Fibroblast of skin of left biceps (primary cell): Measurements from ENCODE around the gene OR2L5.

Experiments
- DNase-seq, 2 experiments: peaks; one replicate each; pipeline ENCODE4 v3.0.0-alpha.2; 2013; ENCODE audit warnings: low read depth in 2 of 2

The OR2L5 gene

GRCh38 chr1:248013229-248013710 lies at the start of gene OR2L5:
OR2L5 (plus strand) TSS chr1:248013660; CDS start chr1:248021948, 8,288 bp downstream.
- DNase-seq, result no peak

DNA sequence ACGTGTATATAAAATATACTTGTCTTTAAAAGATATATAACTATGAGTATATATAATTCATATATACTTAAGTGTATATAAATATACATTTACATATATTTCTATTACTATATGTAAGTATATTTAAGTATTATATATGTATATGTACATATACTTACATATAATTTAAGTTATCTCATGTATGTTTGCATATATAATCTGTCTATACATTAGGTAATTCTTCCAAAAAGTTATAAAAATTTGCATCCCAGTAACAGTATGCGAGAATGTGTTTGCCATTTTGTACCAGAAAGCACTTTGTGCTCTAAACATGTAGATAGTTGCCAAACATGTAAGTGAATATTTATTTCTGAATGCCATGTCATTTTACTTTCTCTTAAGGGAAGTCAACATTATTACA lies 48.5 kb upstream of the OR2L5 start, which contains the start of gene OR2AK2:
OR2AK2 (plus strand) TSS at position 301 of the 400 bp plus-strand sequence. CDS start 144 bp downstream, outside the sequence.
- DNase-seq, result no peak

DNA sequence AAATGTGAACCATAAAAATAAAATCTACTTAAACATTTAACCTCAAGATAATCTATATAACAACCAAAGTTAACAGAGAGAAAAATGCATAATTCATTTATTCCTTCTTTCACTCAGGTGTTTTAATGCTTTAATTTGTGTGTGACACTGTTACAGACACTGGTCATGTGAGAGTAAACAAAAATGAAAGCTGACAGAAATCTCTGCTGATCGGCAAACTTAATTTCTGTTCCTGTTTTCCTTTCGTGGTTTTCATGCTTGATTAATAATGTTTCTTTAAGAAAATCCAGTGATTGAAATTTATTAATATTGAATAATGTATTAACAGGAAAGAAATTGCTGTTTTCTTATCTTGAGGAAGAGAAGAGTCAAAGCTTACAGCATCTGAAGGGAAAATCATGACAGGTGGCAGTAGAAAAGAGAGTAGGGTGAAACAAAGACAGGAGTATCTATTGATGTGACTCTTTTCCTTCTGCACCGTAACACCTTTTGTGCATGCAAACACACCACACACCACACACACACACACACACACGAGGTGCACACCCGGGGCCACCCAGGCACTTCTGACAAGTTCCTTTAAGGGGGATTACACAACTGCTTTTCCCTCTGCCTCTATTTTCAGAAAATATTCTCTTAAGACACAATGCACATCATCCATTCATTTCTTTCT lies 46.8 kb upstream of the OR2L5 start:
- DNase-seq, result no peak

GRCh38 chr1:247992986-247993385 lies 20.5 kb upstream of the OR2L5 start:
- DNase-seq, result no peak

GRCh38 chr1:247998811-247999210 lies 14.6 kb upstream of the OR2L5 start:
- no peak for DNase-seq

DNA sequence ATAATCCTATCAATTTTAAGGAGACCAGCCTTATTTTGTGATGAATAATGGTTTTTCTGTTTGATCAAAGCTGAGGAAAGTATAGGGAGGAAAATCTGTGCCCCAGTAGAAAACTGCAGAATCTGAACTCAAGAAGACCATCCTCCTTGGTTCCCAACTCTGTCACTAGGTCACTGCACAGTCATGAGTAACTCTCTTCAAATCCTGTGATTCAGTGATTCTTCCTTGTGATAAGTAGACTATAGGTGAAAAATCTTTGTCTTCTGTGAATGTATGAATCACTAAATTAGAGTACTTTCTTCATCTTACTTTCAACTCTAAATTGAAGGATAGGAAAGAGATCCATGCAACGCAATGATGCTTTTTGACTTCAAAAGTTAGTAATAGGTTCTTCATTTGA lies 13.3 kb upstream of the OR2L5 start:
- no peak for DNase-seq

DNA sequence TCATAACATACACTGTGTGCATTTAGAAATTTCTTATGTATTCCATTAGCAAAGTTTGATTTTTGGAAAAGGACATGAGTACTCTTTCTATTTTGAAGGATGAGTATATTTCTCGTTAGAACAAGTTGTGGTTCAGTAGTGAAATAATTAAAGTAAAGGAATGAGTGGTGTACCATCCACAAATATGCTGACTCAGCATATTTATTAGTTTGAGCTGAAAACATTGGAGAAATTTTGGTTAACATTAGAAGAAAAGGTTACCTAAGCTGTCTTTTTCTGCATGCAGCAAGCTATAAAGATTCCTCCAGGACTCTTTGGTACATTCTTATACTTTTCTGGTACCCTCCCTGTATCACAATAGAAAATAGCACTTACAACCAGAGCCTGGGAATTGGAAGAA lies 5.7 kb upstream of the OR2L5 start:
- no peak for DNase-seq

DNA sequence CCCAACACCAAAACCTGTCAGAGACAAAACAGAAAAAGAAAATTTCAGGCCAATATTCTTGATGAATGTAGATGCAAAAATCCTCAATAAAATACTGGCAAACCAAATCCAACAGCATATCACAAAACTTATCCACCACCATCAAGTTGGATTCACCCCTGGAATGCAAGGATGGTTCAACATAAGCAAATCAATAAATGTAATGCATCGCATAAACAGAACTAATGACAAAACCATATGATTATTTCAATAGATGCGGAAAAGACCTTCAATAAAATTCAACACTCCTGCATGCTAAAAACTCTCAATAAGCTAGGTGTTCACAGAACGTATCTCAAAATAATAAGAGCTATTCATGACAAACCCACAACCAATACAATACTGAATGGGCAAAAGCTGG lies 3.8 kb upstream of the OR2L5 start:
- no peak for DNase-seq

DNA sequence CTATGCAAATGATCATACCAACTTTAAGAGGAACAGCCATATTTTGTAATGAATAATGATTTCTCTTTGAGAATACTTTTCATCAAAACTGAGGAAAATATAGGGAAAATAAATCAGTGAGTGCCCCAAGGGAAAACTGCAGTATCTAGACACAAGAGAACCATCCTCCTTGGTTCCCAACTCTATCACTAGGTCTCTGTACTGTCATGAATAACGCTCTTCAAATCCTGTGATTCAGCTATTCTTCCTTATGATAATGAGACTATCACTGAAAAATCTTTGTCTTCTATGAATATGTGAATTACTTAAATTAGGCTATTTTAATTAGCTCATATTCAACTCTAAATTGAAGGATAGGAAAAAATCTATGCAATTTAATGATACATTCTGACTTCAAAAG lies 2.3 kb downstream of the OR2L5 start:
- DNase-seq, result no peak

- no peak for DNase-seq
These were observed 16.3 kb downstream of the OR2L5 start, which contains the start of gene OR2L2 for GRCh38 chr1:248029770-248030169. OR2L2 (plus strand) TSS chr1:248030070; CDS start chr1:248038268, 8,198 bp downstream.

GRCh38 chr1:248045209-248045608 lies 31.7 kb downstream of the OR2L5 start:
- no peak for DNase-seq

- DNase-seq, result no peak
These were observed 33.1 kb downstream of the OR2L5 start, which contains the start of gene OR2L3 for GRCh38 chr1:248046536-248046935. OR2L3 (plus strand) TSS chr1:248046836; CDS start chr1:248060682, 13,846 bp downstream.

DNA sequence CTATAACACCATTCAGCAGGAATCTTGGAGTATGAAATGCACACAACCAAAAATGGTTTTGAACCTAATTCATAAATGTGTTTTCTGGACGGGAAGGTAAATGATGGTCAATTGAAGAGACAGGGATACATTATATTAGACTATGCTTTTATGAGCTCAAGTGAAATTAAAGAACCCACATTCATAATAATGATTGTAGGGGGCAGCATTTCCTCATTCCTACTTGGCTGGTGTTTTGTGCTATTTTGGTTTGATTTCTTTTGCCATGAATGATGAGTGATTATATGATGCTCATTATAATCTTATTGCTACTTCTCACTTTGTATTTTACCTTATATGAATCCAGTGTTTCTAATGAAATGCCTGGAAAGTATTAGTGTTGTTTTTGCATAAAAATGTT lies 33.5 kb downstream of the OR2L5 start:
- DNase-seq, result no peak

- no peak for DNase-seq
These were observed 41.2 kb downstream of the OR2L5 start for GRCh38 chr1:248054671-248055070.

DNA sequence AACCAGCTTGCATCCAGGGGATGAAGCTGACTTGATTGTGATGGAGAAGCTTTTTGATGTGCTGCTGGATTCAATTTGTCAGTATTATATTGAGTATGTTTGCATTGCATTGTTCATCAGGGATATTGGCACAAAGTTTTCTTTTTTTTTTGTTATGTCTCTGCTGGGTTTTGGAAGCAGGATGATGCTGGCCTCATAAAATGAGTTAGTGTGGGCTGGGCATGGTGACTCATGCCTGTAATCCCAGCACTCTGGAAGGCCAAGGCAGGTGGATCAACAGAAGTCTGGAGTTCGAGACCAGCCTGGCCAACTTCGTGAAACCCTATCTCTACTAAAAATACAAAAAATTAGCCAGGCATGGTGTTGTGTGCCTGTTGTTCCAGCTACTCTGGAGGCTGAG lies 41.8 kb downstream of the OR2L5 start:
- no peak for DNase-seq

DNA sequence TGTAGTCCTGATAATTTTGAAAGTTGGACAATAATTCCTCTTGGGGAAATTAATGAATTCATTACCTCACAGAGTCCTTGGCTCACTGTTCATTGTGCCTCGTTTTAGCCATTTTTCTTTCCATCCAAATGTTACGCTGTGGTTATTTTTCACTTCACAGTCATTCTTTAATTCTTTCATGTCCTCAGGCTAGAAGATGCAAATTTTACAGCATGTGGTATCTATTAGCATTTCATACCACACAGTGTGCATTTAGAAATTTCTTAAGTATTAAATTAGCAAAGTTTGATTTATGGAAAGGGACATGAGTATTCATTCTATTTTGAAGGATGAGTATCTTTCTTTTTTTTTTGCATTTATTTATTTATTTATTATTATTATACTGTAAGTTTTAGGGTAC lies 51.6 kb downstream of the OR2L5 start:
- DNase-seq, result no peak

DNA sequence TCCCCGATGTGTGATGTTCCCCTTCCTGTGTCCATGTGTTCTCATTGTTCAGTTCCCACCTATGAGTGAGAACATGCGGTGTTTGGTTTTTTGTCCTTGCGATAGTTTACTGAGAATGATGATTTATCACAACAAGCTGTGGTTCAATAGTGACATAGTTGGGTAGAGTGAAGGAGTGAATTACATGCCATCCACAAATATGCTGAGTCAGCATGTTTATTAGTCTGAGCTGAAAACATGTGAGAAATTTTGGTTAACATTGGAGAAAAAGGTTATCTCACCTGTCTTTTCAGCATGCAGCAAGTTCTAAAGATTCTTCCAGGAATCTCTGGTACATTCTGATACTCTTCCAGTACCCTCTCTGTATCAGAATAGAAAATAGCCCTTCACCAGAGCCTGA lies 52.1 kb downstream of the OR2L5 start:
- DNase-seq, result no peak
